IPS-18c (cell line): ENCODE measurements around the gene THSD4.
"Not testable (repeated sequence)": the region's sequence is repeated elsewhere in the genome, so short reads cannot be mapped to it uniquely, and the experiment has no call there.

Source experiments
- H3K4me3 ChIP-seq: 2 replicates; pipeline ENCODE4 v1.7.0; 2013; ENCODE audit warnings: low read depth, mild to moderate bottlenecking, low read length, moderate library complexity; ENCODE audit not compliant: insufficient read depth
- H3K9me3 ChIP-seq: one replicate; pipeline ENCODE4 v1.6.1; 2013; ENCODE audit warnings: mild to moderate bottlenecking, low read length, moderate library complexity; ENCODE audit not compliant: control insufficient read depth, insufficient read depth

THSD4 gene

GRCh38 chr15:71706461-71707229 is 591.4 kb downstream of the THSD4 start:
- Histone ChIP-seq H3K9me3 (no peaks in the 10 kb centered on the region), H3K4me3 (no peak overlapping the region)

- no peak overlapping the region for H3K4me3 ChIP-seq
- H3K9me3 ChIP-seq, result no peaks in the 10 kb centered on the region
Measured at GRCh38 chr15:71707230-71708050, 592.2 kb downstream of the THSD4 start.

- Histone ChIP-seq H3K9me3 (no peaks in the 10 kb centered on the region), H3K4me3 (no peak overlapping the region)
Measured at GRCh38 chr15:71708051-71708429, 592.8 kb downstream of the THSD4 start.

- H3K9me3 ChIP-seq, result no peaks in the 10 kb centered on the region
- no peak overlapping the region for H3K4me3 ChIP-seq
Measured at GRCh38 chr15:71708741-71709140, 593.5 kb downstream of the THSD4 start.

- Histone ChIP-seq H3K9me3 (no peaks in the 10 kb centered on the region), H3K4me3 (no peak overlapping the region)
Measured at GRCh38 chr15:71709808-71710418, 594.6 kb downstream of the THSD4 start.

- Histone ChIP-seq H3K9me3 (no peaks in the 10 kb centered on the region), H3K4me3 (no peak overlapping the region)
Measured at GRCh38 chr15:71712182-71712581, 596.9 kb downstream of the THSD4 start.

GRCh38 chr15:71713191-71713809 is 598.0 kb downstream of the THSD4 start:
- no peaks in the 10 kb centered on the region for H3K9me3 ChIP-seq
- no peak overlapping the region for H3K4me3 ChIP-seq

GRCh38 chr15:71715914-71716313 is 600.6 kb downstream of the THSD4 start:
- no peak overlapping the region for H3K4me3 ChIP-seq
- no peaks in the 10 kb centered on the region for H3K9me3 ChIP-seq

- Histone ChIP-seq H3K4me3 (no peak overlapping the region), H3K9me3 (no peaks in the 10 kb centered on the region)
Measured at GRCh38 chr15:71716990-71717389, 601.7 kb downstream of the THSD4 start.

GRCh38 chr15:71718116-71718910 is 603.0 kb downstream of the THSD4 start:
- H3K9me3 ChIP-seq, result no peaks in the 10 kb centered on the region
- H3K4me3 ChIP-seq, result no peak overlapping the region

- Histone ChIP-seq H3K9me3 (no peaks in the 10 kb centered on the region), H3K4me3 (no peak overlapping the region)
Measured at GRCh38 chr15:71723344-71723743, 608.1 kb downstream of the THSD4 start.

GRCh38 chr15:71725207-71725955 is 610.1 kb downstream of the THSD4 start:
- not testable (repeated sequence) for H3K4me3 ChIP-seq

GRCh38 chr15:71728881-71729280 is 613.6 kb downstream of the THSD4 start:
- Histone ChIP-seq H3K9me3 (no peaks in the 10 kb centered on the region), H3K4me3 (no peak overlapping the region)

More at GRCh38 chr15:71725207-71725955, 610.1 kb downstream of the THSD4 start:
- not testable (repeated sequence) for H3K9me3 ChIP-seq

GRCh38 chr15:71729319-71729718 is 614.0 kb downstream of the THSD4 start:
- no peaks in the 10 kb centered on the region for H3K9me3 ChIP-seq
- no peak overlapping the region for H3K4me3 ChIP-seq

- H3K4me3 ChIP-seq, result no peak overlapping the region
Measured at GRCh38 chr15:71730277-71731144, 615.2 kb downstream of the THSD4 start.

More at GRCh38 chr15:71730277-71731144, 615.2 kb downstream of the THSD4 start:
- H3K9me3 ChIP-seq, result no peaks in the 10 kb centered on the region
